Tibial nerve (tissue), 4 donors: ENCODE results near the gene RAB40C. TPM values are rescaled to one million over a fixed set of nuclear protein-coding genes. Genes with fewer than 3 reads are reported as not detected.

Experiments
- DNase-seq, 2 donors: peaks; one replicate each; pipeline ENCODE4 v3.0.0-alpha.2; 2019; ENCODE audit warnings: low spot score in 2 of 2
- H3K27ac ChIP-seq, 4 donors: fragments of 200-600 bp; sonication (generic) in 3 of 4; one replicate each; pipeline ENCODE4 v1.5.1; 2017 to 2019; ENCODE audit warnings: mild to moderate bottlenecking in 1 of 4
- H3K27me3 ChIP-seq, 2 donors: fragments of 200-600 bp; sonication (generic) in 1 of 2; one replicate each; pipeline versions ENCODE4 v1.5.1 to v1.6.0; 2017 to 2019
- H3K36me3 ChIP-seq, 3 donors: fragments of 200-600 bp; sonication (generic); one replicate each; pipeline ENCODE4 v1.5.1; 2018 to 2019
- H3K4me1 ChIP-seq, 4 donors: fragments of 200-600 bp; sonication (generic) in 3 of 4; one replicate each; pipeline ENCODE4 v1.5.1; 2017 to 2019
- H3K4me3 ChIP-seq, 4 donors: fragments of 200-600 bp; sonication (generic) in 3 of 4; one replicate each; pipeline ENCODE4 v1.5.1; 2017 to 2019; ENCODE audit warnings: mild to moderate bottlenecking in 1 of 4, moderate library complexity in 1 of 4
- H3K9me3 ChIP-seq, 4 donors: fragments of 200-600 bp; sonication (generic) in 3 of 4; one replicate each; pipeline ENCODE4 v1.5.1; 2017 to 2019
- CTCF ChIP-seq, 5 experiments: fragments of 200-600 bp in 3 of 5; fragments of 450-650 bp in 2 of 5; sonication (generic) in 3 of 5; IDR thresholded peaks; one replicate each; pipeline ENCODE4 v1.5.1; 2016 to 2019; ENCODE audit warnings: antibody characterized with exemption in 5 of 5, mild to moderate bottlenecking in 3 of 5, moderate library complexity in 2 of 5
- EP300 ChIP-seq, 2 donors: sonication (generic); formaldehyde crosslinking; IDR thresholded peaks; one replicate each; pipeline ENCODE4 v1.6.1; 2017; ENCODE audit warnings: antibody characterized with exemption in 2 of 2, mild to moderate bottlenecking in 1 of 2
- POLR2A ChIP-seq, 2 donors: fragments of 450-650 bp; IDR thresholded peaks; one replicate each; pipeline ENCODE4 v1.6.1; 2017; ENCODE audit warnings: antibody characterized with exemption in 2 of 2, mild to moderate bottlenecking in 2 of 2, moderate library complexity in 2 of 2
- WGBS, 2 donors: methylation state at CpG; one replicate each; pipeline ENCODE4 v1.1.5; 2018; 5-methylcytosine and 5-hydroxymethylcytosine counted together
- total RNA-seq, 4 donors: library from RNA; depleted of rRNA; stranded (reverse); fragments of >200 nt; gene quantifications; one replicate each; pipeline ENCODE4 v1.1.0, GENCODE V29; 2016

The RAB40C gene
- total RNA-seq, 4 donors from 2014 or later = 21.1 to 30.6 (median 27.5) TPM

GRCh38 chr16:630815-631405 is 41.0 kb downstream of the RAB40C start, which contains the start of gene WFIKKN1:
WFIKKN1 (plus strand) TSS chr16:630985; CDS start chr16:631254, 269 bp downstream.
- Histone ChIP-seq H3K27me3 (no peaks in the 10 kb centered on the region), H3K4me1 (peaks cover 0 to 62% (median 34%) of the 10 kb centered on the region in 4 donors), H3K27ac (peak within 1 kb of the TSS in 3 of 4 donors; percentile 56 to 87 (median 76)), H3K4me3 (no peak within 1 kb of the TSS), H3K9me3 (no peaks in the 10 kb centered on the region), H3K36me3 (peaks cover 3 to 59% (median 4%) of the 10 kb centered on the region in 3 donors)
- TF ChIP-seq POLR2A (IDR thresholded peaks at IDR 0.05) = no peak
- TF ChIP-seq CTCF (IDR thresholded peaks at IDR 0.05) = no peak
- no peak for TF ChIP-seq EP300 (IDR thresholded peaks at IDR 0.05)
- DNase-seq = no peak
- 0 to 6% methylated on average over 8 to 13 of the region's 23 CpGs for WGBS, 2 donors

- WGBS, 2 donors = 28 to 44% methylated on average over 6 to 9 of the region's 9 CpGs
- Histone ChIP-seq H3K4me3 (no peak overlapping the region), H3K27me3 (no peaks in the 10 kb centered on the region), H3K4me1 (peaks cover 0 to 62% (median 34%) of the 10 kb centered on the region in 4 donors), H3K9me3 (no peaks in the 10 kb centered on the region), H3K36me3 (peaks cover 0 to 49% (median 4%) of the 10 kb centered on the region in 3 donors), H3K27ac (no peak overlapping the region)
- DNase-seq = no peak
- no peak for TF ChIP-seq POLR2A (IDR thresholded peaks at IDR 0.05)
- TF ChIP-seq CTCF (IDR thresholded peaks at IDR 0.05) = no peak
Observed at GRCh38 chr16:631808-632358, 42.0 kb downstream of the RAB40C start.

GRCh38 chr16:632486-633335 is 42.8 kb downstream of the RAB40C start:
- no peaks in the 10 kb centered on the region for H3K27me3 ChIP-seq
- peaks cover 0 to 62% (median 39%) of the 10 kb centered on the region in 4 donors for H3K4me1 ChIP-seq
- no peaks in the 10 kb centered on the region for H3K9me3 ChIP-seq
- peaks cover 0 to 41% (median 4%) of the 10 kb centered on the region in 3 donors for H3K36me3 ChIP-seq
- TF ChIP-seq EP300 (IDR thresholded peaks at IDR 0.05) (no peak), POLR2A (IDR thresholded peaks at IDR 0.05) (no peak), CTCF (IDR thresholded peaks at IDR 0.05) (no peak)
- 92 to 98% methylated on average over 6 to 48 of the region's 67 CpGs for WGBS, 2 donors
- no peak overlapping the region for H3K27ac ChIP-seq
- H3K4me3 ChIP-seq = no peak overlapping the region
- no peak for DNase-seq

GRCh38 chr16:633336-634050 is 43.6 kb downstream of the RAB40C start:
- H3K27ac ChIP-seq = no peak overlapping the region
- H3K9me3 ChIP-seq = no peaks in the 10 kb centered on the region
- H3K4me1 ChIP-seq = peaks cover 0 to 63% (median 44%) of the 10 kb centered on the region in 4 donors
- H3K4me3 ChIP-seq = no peak overlapping the region
- H3K36me3 ChIP-seq = peaks cover 0 to 33% (median 4%) of the 10 kb centered on the region in 3 donors
- no peaks in the 10 kb centered on the region for H3K27me3 ChIP-seq
- WGBS, 2 donors = 97 to 98% methylated on average over 21 to 35 of the region's 74 CpGs
- TF ChIP-seq CTCF (IDR thresholded peaks at IDR 0.05) (no peak), POLR2A (IDR thresholded peaks at IDR 0.05) (no peak)
- no peak for DNase-seq
